Activated B cell treated with CpG ODN at 0.5 μM for 24 hours (primary cell): ENCODE measurements around the gene ALPL. TPM values are rescaled to one million over a fixed set of nuclear protein-coding genes. Genes with fewer than 3 reads are reported as not detected.

ENCODE experiments used
- ATAC-seq: fragments of 200-7000 bp; cut with Tn5 transposase; one replicate; pipeline ENCODE4 v1.10.0; 2021; ENCODE audit warnings: low read depth, mild to moderate bottlenecking, moderate library complexity
- CTCF ChIA-PET: fragments of 350-600 bp; sonication (Branson Sonifier 250); formaldehyde crosslinking; loops from one replicate; lab custom pipeline; 2021; ENCODE audit warnings: antibody characterized with exemption; lab: Charles Lee
- POLR2A ChIA-PET: fragments of 350-600 bp; sonication (Branson Sonifier 250); formaldehyde crosslinking; loops from one replicate; lab custom pipeline; 2021; ENCODE audit warnings: antibody characterized with exemption; lab: Charles Lee
- DNase-seq: peaks from one replicate; pipeline ENCODE4 v3.0.0; 2022
- H3K27ac Mint-ChIP-seq: one replicate; pipeline ENCODE4 v1.8.0; 2020; ENCODE audit warnings: mixed read lengths
- H3K27me3 Mint-ChIP-seq: one replicate; pipeline ENCODE4 v1.8.0; 2021; ENCODE audit warnings: mixed read lengths
- H3K36me3 Mint-ChIP-seq: one replicate; pipeline ENCODE4 v1.8.0; 2021; ENCODE audit warnings: low read depth, mixed read lengths
- H3K4me1 Mint-ChIP-seq: one replicate; pipeline ENCODE4 v1.8.0; 2021; ENCODE audit warnings: mixed read lengths
- H3K4me3 Mint-ChIP-seq: one replicate; pipeline ENCODE4 v1.8.0; 2020; ENCODE audit warnings: mild to moderate bottlenecking, mixed read lengths
- H3K9me3 Mint-ChIP-seq: one replicate; pipeline ENCODE4 v1.8.0; 2020; ENCODE audit warnings: mixed read lengths
- intact Hi-C: fragments of 100-400 bp; cut with micrococcal nuclease; formaldehyde crosslinking; loops from one replicate; pipeline ENCODE4 v1.15.1; 2024
- total RNA-seq: library from RNA; stranded (reverse); gene quantifications from 2 replicates; pipeline ENCODE4 v1.2.3, GENCODE V29; 2022
- TF ChIP-seq, protein P1 (sequence below): fragments of 200-600 bp; IDR thresholded peaks from one replicate; pipeline ENCODE4 v1.8.0; 2022; ENCODE audit warnings: antibody characterized with exemption, mild to moderate bottlenecking

ALPL gene
- total RNA-seq, 1 donor from 2014 or later, result 14.7 TPM

DNA sequence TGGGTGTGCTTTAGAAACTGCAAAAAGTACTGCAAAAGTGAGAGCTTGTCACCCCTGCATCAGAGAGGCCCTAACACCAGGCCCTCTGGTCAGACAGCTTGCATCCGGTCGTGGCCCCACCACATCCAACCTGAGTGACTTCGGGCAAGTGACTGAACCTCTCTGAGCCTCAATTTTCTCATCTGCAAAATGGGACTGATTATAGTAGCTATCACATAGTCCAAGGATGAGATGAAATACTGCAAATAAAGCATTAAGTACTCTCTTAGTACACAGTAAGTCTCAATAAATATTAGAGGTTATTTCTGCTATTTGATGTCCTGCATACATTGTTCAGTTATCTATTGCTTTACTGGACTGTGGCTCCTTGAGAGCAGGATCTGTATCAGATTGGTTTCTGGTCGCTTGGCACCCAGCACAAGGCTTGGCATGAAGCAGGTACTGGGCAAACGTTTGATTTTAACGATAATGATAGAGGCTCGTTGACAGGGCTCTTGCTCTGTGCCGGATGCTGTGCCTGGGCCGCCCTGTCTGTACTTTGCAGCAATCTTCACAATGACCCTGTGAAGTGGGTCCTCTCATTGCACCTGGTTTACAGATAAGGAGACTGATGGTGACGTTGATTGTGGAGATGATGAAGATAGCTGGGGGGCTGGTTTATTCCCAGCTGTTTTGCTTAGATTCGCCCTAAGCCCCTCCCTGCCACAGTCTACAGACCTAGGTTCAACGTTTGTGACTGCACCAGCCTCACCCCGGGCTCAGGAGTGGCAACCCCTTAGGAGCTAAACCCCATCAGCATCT lies 116.4 kb downstream of the ALPL start:
- no peak overlapping the region for H3K4me3 Mint-ChIP-seq
- no peaks in the 10 kb centered on the region for H3K9me3 Mint-ChIP-seq
- ChIA-PET CTCF (no interaction called here), POLR2A (no interaction called here)
- H3K4me1 Mint-ChIP-seq, result peaks cover 9% of the 10 kb centered on the region
- H3K27ac Mint-ChIP-seq, result no peak overlapping the region
- intact Hi-C loops, result no loop called here
- DNase-seq (no peak), ATAC-seq (no peak)
- no peaks in the 10 kb centered on the region for H3K36me3 Mint-ChIP-seq
- TF ChIP-seq, protein P1, sequence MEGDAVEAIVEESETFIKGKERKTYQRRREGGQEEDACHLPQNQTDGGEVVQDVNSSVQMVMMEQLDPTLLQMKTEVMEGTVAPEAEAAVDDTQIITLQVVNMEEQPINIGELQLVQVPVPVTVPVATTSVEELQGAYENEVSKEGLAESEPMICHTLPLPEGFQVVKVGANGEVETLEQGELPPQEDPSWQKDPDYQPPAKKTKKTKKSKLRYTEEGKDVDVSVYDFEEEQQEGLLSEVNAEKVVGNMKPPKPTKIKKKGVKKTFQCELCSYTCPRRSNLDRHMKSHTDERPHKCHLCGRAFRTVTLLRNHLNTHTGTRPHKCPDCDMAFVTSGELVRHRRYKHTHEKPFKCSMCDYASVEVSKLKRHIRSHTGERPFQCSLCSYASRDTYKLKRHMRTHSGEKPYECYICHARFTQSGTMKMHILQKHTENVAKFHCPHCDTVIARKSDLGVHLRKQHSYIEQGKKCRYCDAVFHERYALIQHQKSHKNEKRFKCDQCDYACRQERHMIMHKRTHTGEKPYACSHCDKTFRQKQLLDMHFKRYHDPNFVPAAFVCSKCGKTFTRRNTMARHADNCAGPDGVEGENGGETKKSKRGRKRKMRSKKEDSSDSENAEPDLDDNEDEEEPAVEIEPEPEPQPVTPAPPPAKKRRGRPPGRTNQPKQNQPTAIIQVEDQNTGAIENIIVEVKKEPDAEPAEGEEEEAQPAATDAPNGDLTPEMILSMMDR, result no peak
- peaks cover 28% of the 10 kb centered on the region for H3K27me3 Mint-ChIP-seq

DNA sequence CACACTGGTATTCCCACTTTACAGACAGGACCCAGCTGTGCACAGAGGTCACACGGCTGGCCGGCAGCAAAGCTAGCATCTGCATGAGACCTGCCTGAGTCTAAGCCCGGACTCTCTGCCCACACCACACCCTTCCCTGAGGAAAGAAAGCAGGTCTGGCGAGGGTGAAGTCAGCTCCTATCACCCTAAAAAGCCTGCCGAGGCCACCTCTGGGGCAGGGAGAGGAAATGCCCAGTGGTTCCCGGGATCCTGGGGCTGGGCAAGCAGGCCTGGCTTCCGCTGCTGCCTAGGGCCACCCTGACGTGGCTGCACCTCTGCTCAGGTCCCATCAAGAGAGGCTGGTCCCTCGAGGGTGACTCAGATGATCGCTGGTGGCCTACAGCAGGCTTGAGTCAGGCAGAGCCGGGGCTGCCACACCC lies 117.7 kb downstream of the ALPL start:
- H3K27me3 Mint-ChIP-seq, result peaks cover 24% of the 10 kb centered on the region
- intact Hi-C loops, result no loop called here
- POLR2A ChIA-PET, result no interaction called here
- H3K27ac Mint-ChIP-seq, result no peak overlapping the region
- H3K4me3 Mint-ChIP-seq, result no peak overlapping the region
- TF ChIP-seq, protein P1, result no peak
- DNase-seq (no peak), ATAC-seq (no peak)
- no peaks in the 10 kb centered on the region for H3K9me3 Mint-ChIP-seq
- H3K36me3 Mint-ChIP-seq, result no peaks in the 10 kb centered on the region
- CTCF ChIA-PET, result no interaction called here
- H3K4me1 Mint-ChIP-seq, result peaks cover 4% of the 10 kb centered on the region

Other genes starting within 250 kb of the ALPL start
- gene ECE1, start 219.0 kb upstream of the ALPL start, total RNA-seq, result 208 and 209 TPM in 2 replicates
- gene NBPF3, start 69.3 kb upstream of the ALPL start, total RNA-seq, result 3.0 and 4.3 TPM in 2 replicates
- 0.54 and 0.60 TPM in 2 replicates for gene RAP1GAP, start 159.9 kb downstream of the ALPL start, total RNA-seq